ENCODE measurements around the gene ITSN1.

ITSN1 gene

DNA sequence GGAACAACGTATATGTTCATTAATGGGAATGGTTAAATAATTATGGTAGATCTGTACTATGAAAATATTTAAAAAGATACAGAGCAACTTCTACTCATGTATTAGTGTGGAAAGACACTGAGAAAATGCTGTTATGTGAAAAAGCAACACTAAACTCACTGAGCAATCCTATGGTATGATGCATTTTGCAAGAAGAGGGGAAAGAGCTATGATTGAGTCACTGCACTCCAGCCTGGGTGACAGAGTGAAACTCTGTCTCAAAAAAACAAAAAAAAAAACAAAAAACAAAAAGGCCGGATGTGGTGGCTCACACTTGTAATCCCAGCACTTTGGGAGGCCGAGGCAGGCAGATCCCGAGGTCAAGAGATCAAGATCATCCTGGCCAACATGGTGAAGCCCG is 228.9 kb downstream of the ITSN1 start:
- DNase-seq (ENCODE audit: extremely low spot score), result no peak
- POLR2A ChIA-PET, result no interaction called here
- TF ChIP-seq, protein P1, sequence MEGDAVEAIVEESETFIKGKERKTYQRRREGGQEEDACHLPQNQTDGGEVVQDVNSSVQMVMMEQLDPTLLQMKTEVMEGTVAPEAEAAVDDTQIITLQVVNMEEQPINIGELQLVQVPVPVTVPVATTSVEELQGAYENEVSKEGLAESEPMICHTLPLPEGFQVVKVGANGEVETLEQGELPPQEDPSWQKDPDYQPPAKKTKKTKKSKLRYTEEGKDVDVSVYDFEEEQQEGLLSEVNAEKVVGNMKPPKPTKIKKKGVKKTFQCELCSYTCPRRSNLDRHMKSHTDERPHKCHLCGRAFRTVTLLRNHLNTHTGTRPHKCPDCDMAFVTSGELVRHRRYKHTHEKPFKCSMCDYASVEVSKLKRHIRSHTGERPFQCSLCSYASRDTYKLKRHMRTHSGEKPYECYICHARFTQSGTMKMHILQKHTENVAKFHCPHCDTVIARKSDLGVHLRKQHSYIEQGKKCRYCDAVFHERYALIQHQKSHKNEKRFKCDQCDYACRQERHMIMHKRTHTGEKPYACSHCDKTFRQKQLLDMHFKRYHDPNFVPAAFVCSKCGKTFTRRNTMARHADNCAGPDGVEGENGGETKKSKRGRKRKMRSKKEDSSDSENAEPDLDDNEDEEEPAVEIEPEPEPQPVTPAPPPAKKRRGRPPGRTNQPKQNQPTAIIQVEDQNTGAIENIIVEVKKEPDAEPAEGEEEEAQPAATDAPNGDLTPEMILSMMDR (IDR thresholded peaks at IDR 0.05; ENCODE audit: control extremely low read depth, extremely low read depth, low read depth, missing control alignments), result no peak
- CTCF ChIA-PET, result no interaction called here

DNA sequence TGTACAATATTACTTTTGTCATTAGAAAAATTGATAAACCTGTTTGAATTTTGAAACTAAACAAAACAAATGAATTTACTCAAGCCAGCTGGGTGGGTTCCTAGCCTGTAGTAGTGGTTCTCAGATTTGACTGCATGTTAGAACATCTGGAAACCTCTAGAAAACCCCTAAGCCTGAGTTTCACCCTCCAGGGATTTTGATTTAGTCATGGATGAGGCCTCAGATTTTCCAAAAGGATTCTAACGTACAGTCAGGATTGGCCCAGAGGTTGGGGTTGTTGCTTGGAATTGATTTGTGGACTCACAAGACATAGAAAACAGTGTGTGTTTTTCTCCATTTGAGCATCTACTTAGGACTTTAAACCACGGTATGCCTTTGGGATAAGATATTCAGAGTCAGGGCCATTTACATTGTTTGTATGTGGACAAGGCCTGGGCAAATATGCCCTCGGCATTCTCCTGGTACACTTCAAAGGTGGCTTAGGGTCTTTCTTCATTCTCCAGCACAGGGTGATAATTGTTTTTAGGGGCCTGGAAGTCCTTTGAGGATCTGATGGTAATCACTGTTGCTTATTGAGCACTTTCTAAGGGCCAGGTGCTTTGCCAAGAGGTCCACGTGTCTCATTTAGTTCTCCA is 230.7 kb downstream of the ITSN1 start:
- no peak for DNase-seq (ENCODE audit: extremely low spot score)
- TF ChIP-seq, protein P1 (IDR thresholded peaks at IDR 0.05; ENCODE audit: control extremely low read depth, extremely low read depth, low read depth, missing control alignments), result no peak
- CTCF ChIA-PET, result no interaction called here
- POLR2A ChIA-PET, result no interaction called here

DNA sequence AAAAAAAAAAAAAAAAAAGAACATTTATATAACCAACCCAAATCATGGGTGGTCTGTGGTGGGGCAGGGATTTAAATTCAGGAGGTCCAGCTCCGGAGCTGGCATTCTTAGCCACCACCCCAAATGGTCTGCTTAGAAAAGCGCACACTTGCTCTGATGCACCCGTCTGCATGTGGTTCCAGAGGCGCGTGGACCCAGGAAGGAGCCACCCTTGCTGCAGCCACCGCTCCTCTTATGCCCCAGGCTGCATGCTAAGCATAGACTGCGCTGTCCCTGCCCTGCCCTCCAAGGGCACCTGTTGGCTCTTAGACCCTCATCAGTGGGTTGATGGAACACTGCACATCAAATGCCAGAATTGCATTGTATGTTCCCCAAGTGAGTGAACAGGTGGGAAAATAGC is 231.9 kb downstream of the ITSN1 start:
- TF ChIP-seq, protein P1 (IDR thresholded peaks at IDR 0.05; ENCODE audit: control extremely low read depth, extremely low read depth, low read depth, missing control alignments), result no peak
- ChIA-PET CTCF (no interaction called here), POLR2A (no interaction called here)
- no peak for DNase-seq (ENCODE audit: extremely low spot score)

DNA sequence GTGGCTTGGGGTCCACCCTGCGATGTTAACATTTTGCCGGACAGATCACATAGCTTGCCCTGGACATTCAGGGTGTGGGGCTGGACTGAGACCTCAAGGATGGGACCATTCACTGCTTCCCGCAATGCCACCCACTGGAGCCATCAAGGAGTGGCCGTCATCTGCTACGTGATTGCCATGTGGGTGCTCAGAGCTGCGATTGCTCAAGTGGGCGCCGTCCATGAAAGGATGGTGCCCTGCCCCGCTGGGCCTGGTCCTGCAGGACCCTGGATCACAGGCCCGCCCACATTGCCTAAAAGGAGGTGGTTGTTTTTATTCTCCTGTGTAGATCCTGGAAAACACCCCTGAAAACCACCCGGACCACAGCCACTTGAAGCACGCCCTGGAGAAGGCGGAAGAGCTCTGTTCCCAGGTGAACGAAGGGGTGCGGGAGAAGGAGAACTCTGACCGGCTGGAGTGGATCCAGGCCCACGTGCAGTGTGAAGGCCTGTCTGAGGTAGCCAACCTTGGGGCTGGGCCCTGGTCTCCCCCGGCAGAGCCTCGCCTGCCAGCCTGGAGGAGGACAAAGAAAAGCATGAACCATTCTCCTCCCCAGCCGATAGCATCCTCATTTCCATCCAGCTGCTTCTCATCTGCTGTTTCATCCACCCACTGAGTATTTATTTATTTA is 232.9 kb downstream of the ITSN1 start:
- no peak for DNase-seq (ENCODE audit: extremely low spot score)
- TF ChIP-seq, protein P1 (IDR thresholded peaks at IDR 0.05; ENCODE audit: control extremely low read depth, extremely low read depth, low read depth, missing control alignments), result no peak
- CTCF ChIA-PET, result no interaction called here
- POLR2A ChIA-PET, result no interaction called here

DNA sequence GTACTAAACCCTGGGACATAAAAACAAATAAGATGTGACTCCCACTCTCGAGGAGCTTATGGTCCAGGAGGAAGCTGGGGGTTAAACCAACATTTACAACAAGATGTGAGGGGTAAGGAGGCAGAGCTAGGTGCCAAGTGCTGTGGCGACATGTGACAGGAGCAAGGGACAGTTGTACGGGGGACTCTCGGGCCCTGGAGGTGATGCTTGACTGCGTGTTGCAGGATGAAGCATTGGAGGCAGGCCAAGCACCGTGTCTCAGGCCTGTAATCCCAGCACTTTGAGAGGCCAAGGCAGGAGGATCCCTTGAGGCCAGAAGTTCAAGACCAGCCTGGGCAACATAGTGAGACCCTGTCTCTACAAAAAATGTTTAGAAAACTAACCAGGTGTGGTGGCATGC is 236.5 kb downstream of the ITSN1 start:
- DNase-seq (ENCODE audit: extremely low spot score), result no peak
- ChIA-PET CTCF (interaction anchor here (2.4 kb wide), 1 partner anchor 12 kb away, joined by 9 read pairs; no protein-coding TSS in a partner anchor), POLR2A (no interaction called here)
- TF ChIP-seq, protein P1 (IDR thresholded peaks at IDR 0.05; ENCODE audit: control extremely low read depth, extremely low read depth, low read depth, missing control alignments), result no peak

DNA sequence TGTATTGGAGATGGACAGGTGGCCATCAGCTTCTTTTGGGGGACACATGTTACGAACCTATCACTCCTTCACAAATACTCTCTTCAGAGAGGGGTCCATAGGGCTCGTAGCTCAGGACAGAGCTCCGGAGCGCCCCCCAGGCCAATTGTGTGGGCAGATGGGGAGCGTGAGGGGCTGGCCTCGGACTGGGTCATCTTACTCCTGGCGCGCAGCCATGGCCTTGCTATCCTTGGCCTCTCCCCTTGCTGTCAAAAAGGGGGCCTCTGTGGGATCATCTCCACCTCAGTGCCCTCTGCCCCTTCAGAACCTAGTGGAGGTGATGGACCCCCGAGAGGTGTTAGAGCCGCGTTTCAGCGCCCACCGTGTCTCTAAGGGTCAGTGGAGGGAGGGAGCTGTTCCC is 238.3 kb downstream of the ITSN1 start:
- CTCF ChIA-PET, result interaction anchor here (1.0 kb wide), 1 partner anchor 467 kb away, joined by 3 read pairs; no protein-coding TSS in a partner anchor

More for the DNA sequence above, 238.3 kb downstream of the ITSN1 start:
- DNase-seq (ENCODE audit: extremely low spot score), result no peak
- TF ChIP-seq, protein P1 (IDR thresholded peaks at IDR 0.05; ENCODE audit: control extremely low read depth, extremely low read depth, low read depth, missing control alignments), result no peak
- POLR2A ChIA-PET, result no interaction called here

Data from GM10248 (cell line).